ENCODE results near the gene ENGASE.

- TF ChIP-seq EP300 (IDR thresholded peaks at IDR 0.05) (no peak), POLR2A (IDR thresholded peaks at IDR 0.05) (no peak), POLR2AphosphoS5 (IDR thresholded peaks at IDR 0.05) (no peak)
- TF ChIP-seq, protein P1, sequence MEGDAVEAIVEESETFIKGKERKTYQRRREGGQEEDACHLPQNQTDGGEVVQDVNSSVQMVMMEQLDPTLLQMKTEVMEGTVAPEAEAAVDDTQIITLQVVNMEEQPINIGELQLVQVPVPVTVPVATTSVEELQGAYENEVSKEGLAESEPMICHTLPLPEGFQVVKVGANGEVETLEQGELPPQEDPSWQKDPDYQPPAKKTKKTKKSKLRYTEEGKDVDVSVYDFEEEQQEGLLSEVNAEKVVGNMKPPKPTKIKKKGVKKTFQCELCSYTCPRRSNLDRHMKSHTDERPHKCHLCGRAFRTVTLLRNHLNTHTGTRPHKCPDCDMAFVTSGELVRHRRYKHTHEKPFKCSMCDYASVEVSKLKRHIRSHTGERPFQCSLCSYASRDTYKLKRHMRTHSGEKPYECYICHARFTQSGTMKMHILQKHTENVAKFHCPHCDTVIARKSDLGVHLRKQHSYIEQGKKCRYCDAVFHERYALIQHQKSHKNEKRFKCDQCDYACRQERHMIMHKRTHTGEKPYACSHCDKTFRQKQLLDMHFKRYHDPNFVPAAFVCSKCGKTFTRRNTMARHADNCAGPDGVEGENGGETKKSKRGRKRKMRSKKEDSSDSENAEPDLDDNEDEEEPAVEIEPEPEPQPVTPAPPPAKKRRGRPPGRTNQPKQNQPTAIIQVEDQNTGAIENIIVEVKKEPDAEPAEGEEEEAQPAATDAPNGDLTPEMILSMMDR (IDR thresholded peaks at IDR 0.05) = no peak
Measured at GRCh38 chr17:79126139-79126538, 51.5 kb downstream of the ENGASE start.

All from stomach (tissue), 4 donors.